DMS153 (cell line): ENCODE results near the gene NFIA.
A peak's percentile ranks its signal among the peaks of the same experiment; 100 is the strongest.

Experiments used
- DNase-seq: peaks from one replicate; lab custom pipeline; 2025; lab: John Stamatoyannopoulos, UW

NFIA gene

DNA sequence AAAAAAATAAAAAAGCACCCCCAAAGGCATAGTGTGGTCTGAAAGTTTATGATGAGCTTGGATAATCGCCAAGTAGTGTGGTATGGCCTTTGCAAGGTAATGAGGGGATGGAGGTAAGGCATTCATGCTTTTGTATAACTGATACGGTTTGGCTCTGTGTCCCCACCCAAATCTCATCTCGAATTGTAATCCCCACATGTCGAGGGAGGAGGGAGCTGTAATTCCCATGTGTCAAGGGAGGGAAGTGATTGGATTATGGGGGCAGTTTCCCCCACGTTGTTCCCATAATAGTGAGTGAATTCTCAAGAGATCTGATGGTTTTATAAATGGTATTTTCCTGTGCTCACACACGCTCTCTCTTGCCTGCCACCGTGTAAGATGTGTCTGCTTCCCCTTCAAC is 215.5 kb downstream of the NFIA start:
- no peak for DNase-seq

DNA sequence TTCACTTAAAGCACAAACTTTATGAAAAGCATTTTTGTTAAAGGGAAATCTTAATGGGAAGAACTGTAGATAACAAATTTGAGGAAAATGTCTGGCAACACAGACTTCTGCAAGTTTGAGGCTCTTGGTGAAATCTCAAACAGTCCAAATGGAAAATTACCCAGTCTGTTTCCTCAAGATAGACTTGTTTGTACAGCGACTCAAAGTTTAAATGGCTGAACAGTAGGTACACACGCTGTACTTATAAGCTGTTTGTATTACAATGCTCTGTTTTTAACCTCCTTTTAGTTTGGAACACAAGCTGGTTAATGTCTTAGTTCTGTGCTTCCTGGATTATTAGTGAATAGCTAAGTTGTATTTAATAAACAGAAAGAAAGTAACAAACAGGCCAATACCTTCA is 217.1 kb downstream of the NFIA start:
- no peak for DNase-seq

DNA sequence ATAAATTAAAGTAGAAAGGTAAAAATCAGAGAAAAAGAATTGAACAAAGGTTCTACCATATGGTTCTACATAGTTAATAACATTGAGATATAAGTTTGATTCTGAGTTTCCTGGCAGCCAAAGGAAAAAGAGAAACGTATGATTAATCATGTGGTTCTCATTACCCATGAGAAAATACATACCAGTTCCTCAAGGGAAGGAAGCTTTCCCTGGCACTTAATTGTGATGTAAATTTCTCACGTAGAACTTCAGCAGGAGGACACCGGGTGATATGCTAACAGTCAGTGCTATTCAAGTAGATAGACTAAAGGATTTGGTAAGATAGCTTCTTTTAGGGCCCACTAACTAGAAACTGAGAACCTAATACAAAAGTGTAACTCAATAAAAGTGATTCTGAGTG is 218.5 kb downstream of the NFIA start:
- no peak for DNase-seq

DNA sequence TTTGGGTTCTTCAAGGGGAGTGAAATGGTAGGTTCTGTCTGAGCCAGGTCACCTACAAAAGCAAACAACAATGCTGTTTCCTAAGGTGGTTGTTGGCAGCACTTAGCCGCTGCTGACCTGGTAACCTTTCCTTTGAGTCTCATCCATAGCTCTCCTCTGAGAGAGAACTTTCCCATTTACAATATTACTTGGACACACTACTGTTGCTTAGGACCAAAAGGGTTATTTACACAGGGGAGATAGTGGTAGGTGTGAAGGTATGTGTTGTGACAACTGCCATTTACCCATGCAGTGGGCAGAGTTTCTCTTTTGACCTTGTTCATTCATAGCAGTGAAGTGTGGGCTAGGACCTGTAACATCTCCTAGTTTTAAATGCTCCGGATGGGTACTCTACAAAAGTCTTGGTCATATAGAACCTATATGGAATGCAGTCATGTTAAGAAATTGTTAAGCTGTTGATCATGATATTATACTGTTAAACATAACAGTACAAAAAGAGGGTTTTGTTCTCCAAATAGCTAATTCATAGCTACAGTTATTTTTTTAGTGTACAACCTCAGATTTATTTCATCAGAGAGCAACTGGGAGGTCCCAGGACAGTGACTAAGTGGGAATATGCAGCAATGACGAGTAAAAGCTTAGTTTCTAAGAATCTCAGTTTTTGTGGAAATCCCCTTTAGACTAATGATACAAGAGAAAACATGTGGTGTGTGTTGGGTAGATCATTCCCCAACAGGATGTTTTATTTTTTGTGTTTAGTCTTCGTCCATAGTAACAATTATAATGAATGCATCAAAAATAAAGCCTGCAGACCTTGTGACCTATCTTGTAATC is 219.7 kb downstream of the NFIA start:
- no peak for DNase-seq

DNA sequence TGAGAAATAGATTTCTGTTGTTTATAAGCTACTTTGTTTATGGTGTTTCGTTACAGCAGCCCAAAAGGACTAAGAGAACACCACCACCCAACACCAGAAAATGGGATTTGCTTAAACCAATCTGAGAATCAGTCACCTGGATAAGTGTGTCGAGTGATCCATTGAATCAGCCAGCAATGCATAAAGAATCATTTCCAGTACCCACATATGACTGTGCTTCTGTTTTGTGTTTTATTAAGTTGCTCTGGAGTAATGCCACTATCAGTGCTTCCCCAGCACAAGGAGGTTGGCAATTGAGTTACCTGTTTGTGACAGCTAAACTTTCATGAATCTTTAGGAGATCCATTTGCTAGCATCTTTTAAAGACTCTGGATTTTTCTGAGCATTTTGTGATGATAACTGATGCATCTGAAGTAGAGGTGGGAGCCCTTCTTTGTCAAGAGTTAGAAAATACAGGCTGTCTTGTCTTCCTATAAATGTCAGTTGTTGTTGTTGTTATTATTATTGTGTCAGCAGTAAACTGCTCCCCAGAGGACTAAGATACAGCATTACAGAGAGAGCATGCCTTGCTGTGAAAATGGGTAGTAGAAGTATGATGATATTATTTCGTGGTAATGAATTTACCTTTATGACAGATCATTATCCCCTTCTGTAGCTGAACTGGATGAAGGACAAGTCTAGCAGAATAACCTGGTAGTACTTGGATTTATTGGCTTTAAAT is 225.2 kb downstream of the NFIA start:
- DNase-seq = no peak

DNA sequence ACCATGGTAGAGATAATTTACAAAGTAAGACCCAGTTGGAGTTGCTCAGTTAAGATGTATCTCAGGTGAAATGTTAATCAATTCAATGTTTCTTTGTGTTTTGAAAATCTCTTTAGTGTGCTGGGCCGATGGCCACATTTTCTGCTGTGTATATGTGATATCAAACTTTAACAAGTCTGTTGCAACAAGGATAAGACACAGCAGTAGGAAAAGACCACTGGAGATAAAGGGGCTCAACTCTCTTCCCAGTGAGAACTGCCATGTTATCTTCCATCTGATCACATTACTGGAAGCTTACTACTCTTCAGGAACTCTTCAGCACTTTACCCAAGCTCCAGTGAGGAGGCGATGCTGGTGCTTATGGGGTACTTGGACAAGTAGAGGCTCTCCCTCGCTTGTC is 227.7 kb downstream of the NFIA start:
- no peak for DNase-seq

DNA sequence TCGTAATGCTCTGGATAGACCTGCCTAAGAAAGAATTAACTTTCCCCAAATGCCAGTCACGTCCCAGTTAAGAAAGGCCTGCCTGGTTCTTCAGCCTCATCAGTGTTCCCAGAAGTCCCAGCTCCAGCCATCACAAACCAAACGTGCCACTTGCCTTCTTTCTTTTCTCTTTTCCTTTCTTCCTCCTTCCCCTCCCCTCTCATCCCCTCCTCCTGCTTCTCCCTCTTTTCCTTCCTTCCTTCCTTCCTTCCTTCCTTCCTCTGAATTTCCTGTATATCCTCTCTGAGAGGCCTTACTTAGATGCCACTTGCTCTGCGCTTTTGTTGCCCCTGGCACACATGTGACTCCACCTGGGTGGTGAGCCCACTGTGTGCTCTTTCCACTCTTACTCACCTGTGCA is 228.2 kb downstream of the NFIA start:
- no peak for DNase-seq

GRCh38 chr1:61313906-61314422 is 231.6 kb downstream of the NFIA start:
- no peak for DNase-seq

DNA sequence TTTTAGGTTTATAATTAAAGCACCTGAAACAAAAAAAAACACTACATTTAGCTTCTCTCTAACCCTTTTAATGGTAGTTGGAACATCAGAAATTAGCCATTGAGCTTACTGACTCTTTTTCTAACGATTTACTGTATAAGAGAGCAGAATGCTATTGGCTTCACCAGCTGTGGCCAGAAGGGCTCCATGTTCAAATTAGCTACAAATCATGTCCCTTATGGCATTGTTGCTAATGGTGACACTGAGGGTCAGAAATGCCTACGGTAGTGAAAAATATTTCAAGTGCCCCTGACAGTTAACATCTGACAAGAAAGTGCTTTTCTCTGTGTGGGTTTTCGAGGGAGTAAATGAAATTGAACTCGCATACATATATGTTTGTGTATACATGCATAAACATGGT is 232.7 kb downstream of the NFIA start:
- DNase-seq = no peak

- DNase-seq = no peak
These were observed 234.1 kb downstream of the NFIA start for GRCh38 chr1:61316493-61316892.

DNA sequence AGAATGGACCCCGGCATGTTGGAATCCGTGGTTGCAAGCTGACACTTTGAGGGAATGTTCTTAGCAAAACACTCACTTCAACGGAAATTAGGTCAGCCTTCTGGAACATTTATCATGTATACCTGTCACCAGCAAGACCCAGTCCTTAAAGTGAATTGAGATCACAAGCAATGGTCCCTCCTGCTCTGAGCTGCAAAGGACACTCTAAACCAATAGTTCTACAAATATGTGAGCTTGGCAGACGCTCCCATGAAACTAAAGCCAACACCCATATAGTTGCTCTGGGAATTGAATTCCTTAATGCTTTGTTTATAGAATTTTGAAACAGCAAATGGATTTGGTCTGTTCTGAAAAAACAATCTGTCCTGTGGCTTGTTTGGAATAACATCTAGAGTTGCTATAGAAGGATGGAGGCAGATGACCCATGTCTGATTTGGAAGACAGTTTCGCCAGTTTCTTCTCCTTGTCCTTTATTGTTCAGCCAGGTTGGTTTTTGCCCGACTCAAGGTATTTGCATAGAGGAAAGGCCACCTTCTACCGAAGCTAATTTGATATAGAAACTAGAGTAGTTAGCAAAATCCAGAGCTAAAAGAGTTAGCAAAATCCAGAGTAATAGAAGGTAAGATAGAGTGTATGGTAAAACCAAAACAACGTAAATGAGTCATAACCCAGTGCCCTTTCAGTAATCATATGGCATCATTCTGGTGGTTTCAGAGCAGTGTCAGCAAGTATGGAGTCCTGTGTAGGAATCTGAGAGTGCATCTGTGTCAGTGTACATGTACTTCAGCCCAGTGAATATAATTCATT is 236.2 kb downstream of the NFIA start:
- DNase-seq = no peak

DNA sequence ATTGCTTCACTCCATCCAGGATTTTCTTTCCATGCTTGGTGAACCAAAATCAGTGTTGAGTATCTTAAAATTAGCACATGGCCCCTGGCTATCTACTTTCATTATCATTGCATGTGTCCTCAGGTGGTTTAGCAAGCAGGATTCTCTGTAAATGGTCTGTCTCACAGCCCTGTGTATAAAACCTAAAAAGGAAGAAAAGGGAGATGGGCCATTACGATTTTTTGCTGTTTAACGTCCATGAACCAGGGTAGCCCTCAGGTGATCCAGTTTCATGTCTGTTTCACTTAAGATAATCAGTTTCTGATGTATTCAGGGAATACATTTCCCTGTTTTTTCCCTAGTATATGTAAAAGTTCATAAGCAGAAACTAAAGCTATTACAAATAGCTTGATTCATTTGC is 238.2 kb downstream of the NFIA start:
- no peak for DNase-seq

DNA sequence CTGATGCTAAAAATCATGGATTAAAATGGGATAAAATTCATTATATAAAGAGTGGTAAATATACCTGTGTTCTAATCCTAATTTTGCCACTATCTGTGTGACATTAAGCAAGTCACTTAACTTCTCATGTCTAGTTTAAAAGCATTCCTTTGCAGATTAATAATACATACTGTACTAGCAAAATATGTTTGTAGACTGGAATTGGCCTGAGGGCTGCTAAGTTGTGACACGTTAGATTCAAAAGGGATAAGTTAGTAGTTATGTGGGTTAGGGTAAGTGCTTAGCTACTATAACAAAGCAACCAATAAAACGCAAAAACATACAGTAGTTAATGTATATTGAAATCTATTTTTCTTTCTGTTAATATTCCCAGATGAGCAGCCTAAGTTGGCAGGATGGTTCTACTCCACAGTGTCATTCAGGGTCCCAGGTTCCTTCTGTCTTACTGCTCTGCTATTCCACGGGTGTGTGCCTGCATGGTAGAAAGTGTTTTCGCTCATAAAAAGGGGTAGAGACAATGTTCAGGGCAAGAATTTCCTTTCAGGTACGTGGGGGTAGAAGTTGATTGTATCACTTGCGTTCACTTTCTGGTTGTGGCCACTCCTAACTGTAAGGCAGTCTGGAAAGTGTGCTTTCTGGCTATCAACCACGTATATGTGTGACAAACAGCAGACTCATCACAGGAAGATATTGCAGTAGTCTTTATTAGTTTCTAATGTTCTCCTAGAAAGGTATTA is 239.8 kb downstream of the NFIA start:
- DNase-seq = no peak

DNA sequence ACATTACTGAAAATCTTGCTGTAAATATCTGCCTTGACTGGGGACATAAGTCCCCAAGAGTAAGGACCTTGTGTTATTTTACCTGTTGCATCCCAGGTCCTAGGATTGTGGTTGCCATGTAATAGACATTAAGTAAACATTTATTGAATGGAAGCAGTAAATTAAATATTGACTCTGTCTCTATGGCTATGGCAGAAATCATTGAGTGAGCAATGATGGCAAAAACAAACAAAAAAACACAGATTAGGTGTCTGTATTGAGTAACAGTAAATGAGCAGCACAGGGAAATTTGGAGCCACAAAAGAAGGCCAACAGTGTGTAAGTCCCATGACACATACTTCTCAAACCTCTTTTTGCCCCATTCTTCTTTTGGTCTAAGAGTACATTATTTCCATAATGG is 240.4 kb downstream of the NFIA start:
- peak; percentile 77 for DNase-seq

GRCh38 chr1:61323681-61324328 is 241.4 kb downstream of the NFIA start:
- DNase-seq = peak; percentile 2

- DNase-seq = no peak
These were observed 244.4 kb downstream of the NFIA start for GRCh38 chr1:61326713-61327112.

DNA sequence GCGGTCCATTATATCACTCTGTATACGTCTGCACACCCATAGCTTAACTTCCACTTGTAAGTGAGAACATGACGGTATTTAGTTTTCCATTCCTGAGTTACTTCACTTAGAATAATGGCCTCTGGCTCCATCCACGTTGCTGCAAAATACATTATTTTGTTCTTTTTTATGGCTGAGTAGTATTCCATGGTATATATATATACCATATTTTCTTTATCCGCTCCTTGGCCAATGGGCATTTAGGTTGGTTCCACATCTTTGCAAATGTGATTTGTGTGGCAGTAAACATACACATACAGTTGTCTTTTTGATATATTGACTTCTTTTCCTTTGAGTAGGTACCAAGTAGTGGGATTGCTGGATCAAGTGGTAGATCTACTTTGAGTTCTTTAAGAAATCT is 245.1 kb downstream of the NFIA start:
- DNase-seq = no peak

GRCh38 chr1:61329556-61329955 is 247.2 kb downstream of the NFIA start:
- DNase-seq = no peak

- DNase-seq = no peak
These were observed 247.7 kb downstream of the NFIA start for GRCh38 chr1:61330018-61330417.

DNA sequence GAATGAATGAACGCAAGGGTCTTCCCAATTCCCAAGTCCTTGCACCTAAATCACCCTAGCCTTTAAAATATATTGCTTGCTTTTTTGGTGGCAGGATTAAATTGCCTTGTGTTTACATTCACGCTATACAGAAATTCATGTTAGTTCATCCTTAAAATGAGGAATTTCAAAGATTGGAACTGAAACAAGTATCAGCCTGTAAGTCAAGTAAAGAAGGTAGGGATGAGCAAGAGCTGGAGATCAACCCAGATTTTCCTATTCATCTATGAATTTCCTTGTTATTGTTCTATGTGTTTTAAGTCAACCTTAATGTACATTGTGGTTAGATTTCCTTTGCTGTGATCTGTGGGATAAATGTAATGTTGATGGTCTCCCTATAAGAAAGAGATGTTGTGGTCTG is 248.2 kb downstream of the NFIA start:
- DNase-seq = no peak

GRCh38 chr1:61332196-61332753 is 249.9 kb downstream of the NFIA start:
- DNase-seq = no peak
